ENCODE results near the gene QRICH1. TPM values are rescaled to one million over a fixed set of nuclear protein-coding genes. Genes with fewer than 3 reads are reported as not detected.

The QRICH1 gene
- total RNA-seq, 3 donors from 2014 or later, result 109 to 131 (median 114) TPM

DNA sequence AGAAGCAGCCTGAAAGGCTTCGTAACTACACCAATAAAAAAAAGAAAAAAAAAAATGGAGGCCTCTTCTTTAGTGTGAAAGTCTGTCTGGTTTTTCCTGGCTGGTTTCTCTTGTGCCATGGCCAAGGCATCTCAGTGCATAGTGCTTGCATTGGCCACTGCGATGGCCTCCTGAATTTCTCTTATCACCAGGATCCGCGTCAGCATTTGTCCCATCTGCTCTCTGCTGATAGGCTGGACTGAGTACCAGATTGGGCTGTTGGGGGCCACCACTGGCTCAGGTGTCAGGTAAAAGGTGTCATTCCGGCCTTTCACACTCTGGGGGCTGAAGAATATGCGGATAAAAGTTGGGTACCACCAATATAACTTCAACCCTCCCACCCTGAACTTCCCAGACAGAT lies 63.5 kb downstream of the QRICH1 start:
- DNase-seq (no peak), ATAC-seq (no peak)
- no peaks in the 10 kb centered on the region for H3K27me3 Mint-ChIP-seq (ENCODE audit: low read depth)
- H3K4me1 Mint-ChIP-seq (ENCODE audit: low read depth), result peaks cover 30% of the 10 kb centered on the region
- H3K4me3 Mint-ChIP-seq, result no peak overlapping the region
- no peaks in the 10 kb centered on the region for H3K9me3 Mint-ChIP-seq
- H3K36me3 Mint-ChIP-seq (ENCODE audit: insufficient read depth), result peaks cover 44% of the 10 kb centered on the region

DNA sequence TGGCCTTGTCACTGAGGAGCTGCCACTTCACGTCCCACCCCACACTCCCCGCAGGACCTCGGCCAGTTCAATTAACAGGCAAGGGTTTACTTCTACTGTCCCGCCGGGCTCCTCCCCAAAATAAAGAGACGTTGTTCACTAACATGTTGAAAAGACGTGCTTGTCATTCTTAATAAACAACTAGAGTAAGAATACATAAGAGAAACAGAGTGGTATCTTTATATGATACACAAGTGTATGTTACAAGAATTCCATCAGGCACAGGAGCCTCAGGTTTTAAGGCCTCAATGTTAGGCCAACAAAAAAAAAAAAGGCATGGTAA lies 64.3 kb downstream of the QRICH1 start:
- Mint-ChIP-seq H3K9me3 (no peaks in the 10 kb centered on the region), H3K36me3 (ENCODE audit: insufficient read depth) (peaks cover 47% of the 10 kb centered on the region), H3K27me3 (ENCODE audit: low read depth) (no peaks in the 10 kb centered on the region), H3K4me1 (ENCODE audit: low read depth) (peaks cover 31% of the 10 kb centered on the region), H3K4me3 (peak overlapping the region; percentile 95)
- no peak for DNase-seq
- no peak for ATAC-seq

DNA sequence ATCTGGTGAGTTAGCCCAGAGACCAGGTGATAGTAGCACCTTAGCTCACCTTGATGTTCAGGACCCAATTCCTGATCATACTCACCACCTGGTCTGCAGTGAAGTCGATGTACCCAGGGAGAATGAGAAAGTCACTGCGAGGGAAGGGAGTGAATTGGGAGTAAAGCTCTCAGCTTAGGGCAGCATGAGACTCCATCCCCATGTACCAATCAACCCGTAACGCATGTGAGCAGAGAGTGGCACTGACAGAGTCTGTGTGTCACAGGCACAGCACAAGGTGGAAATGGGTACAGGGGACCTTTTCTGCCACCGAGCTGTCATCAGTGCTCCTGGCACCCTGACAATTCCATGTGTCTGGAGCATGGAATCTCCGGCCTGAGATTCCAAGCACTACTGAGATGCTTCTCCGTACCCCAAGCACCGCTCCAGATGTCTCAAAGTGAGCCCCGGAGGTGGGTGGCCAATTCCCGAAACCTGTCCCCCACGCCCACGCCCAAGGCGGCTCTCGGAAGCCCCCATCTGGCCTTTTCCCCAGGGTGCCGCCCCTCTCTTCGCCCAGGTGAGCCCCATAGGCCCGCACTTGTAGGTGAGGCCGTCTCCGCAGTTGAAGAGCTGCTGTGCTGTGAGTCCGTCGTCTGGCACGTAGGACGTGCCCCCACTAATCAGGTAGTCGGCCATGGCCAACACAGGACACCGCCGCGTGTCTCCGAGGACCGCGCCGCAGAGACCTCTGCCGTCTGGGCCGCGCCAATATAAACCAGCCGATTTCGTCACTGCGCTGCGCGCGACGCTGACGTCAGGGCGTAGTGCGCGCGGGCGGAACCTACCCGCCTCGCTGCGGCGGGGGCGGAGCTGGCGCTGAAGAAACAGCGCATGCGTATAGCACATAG lies 65.0 kb downstream of the QRICH1 start, which contains the start of gene IMPDH2:
TSS of gene IMPDH2 (minus strand) at position 726 of the 890 bp plus-strand sequence. CDS start at position 678, 48 bp downstream.
- H3K9me3 Mint-ChIP-seq, result no peaks in the 10 kb centered on the region
- peak within 1 kb of the TSS; percentile 95 for H3K4me3 Mint-ChIP-seq
- ATAC-seq (peak; percentile 93 to 95), DNase-seq (peak; percentile 94)
- H3K4me1 Mint-ChIP-seq (ENCODE audit: low read depth), result peaks cover 33% of the 10 kb centered on the region
- H3K36me3 Mint-ChIP-seq (ENCODE audit: insufficient read depth), result peaks cover 53% of the 10 kb centered on the region
- H3K27me3 Mint-ChIP-seq (ENCODE audit: low read depth), result no peaks in the 10 kb centered on the region

DNA sequence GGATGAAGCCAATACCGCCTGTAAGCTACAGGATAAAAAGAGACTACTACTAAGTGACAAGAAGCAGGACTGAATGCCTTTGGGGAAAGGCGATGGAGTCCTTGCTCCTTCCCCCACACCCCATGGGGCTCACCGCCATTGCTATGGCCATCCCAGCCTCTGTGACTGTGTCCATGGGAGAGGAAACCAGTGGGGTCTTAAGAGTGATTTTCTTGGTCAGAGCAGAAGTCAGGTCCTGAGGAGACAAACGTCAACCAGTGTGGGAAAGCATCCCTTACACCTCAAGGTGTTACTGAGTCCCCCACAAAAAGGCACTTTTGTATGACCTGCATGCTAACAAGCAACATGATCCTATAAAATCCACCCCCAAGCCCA lies 65.6 kb downstream of the QRICH1 start:
- Mint-ChIP-seq H3K36me3 (ENCODE audit: insufficient read depth) (peaks cover 58% of the 10 kb centered on the region), H3K4me3 (peak overlapping the region; percentile 95), H3K4me1 (ENCODE audit: low read depth) (peaks cover 38% of the 10 kb centered on the region), H3K9me3 (no peaks in the 10 kb centered on the region), H3K27me3 (ENCODE audit: low read depth) (no peaks in the 10 kb centered on the region)
- no peak for DNase-seq
- ATAC-seq, result no peak

DNA sequence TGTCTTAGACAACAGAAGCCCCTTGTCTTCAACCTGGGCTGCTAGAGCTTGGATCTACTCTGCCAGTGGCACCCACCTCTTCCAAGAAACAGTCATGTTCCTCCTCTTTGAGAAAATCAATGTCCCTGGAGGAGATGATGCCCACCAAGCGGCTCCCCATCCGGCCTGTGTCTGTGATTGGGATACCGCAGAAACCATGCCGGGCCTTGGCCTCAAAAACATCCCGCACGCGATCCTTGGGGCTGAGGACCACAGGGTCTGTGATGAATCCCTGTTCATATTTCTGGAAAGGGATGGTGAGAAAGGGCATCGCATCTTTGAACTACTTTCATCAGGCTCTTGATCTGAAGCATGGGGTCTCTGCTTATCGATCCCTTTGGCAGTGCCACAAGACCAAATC lies 66.2 kb downstream of the QRICH1 start:
- Mint-ChIP-seq H3K9me3 (no peaks in the 10 kb centered on the region), H3K36me3 (ENCODE audit: insufficient read depth) (peaks cover 59% of the 10 kb centered on the region), H3K4me1 (ENCODE audit: low read depth) (peaks cover 44% of the 10 kb centered on the region), H3K27me3 (ENCODE audit: low read depth) (no peaks in the 10 kb centered on the region), H3K4me3 (peak overlapping the region; percentile 95)
- ATAC-seq (no peak), DNase-seq (no peak)

DNA sequence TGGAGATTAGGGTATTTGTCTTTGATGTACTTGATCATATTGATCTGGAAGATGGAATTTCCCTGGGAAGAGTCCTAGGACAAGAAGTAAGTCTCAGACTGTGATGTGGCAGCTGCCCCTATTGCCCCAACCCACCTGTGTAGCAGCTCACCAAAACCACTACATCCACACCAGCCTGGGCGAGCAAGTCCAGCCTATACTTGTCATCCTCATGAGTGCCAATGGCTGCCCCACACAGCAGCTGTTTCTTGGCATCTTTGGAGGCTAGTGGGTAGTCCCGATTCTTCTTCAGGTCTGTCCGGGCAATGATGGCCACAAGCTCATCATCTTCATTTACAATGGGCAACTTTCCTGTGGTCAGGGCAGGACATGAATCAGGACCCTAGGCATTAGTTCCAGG lies 67.3 kb downstream of the QRICH1 start:
- H3K9me3 Mint-ChIP-seq, result no peaks in the 10 kb centered on the region
- H3K36me3 Mint-ChIP-seq (ENCODE audit: insufficient read depth), result peaks cover 52% of the 10 kb centered on the region
- H3K4me1 Mint-ChIP-seq (ENCODE audit: low read depth), result peaks cover 44% of the 10 kb centered on the region
- no peak for DNase-seq
- ATAC-seq, result no peak
- H3K4me3 Mint-ChIP-seq, result no peak overlapping the region
- H3K27me3 Mint-ChIP-seq (ENCODE audit: low read depth), result no peaks in the 10 kb centered on the region

DNA sequence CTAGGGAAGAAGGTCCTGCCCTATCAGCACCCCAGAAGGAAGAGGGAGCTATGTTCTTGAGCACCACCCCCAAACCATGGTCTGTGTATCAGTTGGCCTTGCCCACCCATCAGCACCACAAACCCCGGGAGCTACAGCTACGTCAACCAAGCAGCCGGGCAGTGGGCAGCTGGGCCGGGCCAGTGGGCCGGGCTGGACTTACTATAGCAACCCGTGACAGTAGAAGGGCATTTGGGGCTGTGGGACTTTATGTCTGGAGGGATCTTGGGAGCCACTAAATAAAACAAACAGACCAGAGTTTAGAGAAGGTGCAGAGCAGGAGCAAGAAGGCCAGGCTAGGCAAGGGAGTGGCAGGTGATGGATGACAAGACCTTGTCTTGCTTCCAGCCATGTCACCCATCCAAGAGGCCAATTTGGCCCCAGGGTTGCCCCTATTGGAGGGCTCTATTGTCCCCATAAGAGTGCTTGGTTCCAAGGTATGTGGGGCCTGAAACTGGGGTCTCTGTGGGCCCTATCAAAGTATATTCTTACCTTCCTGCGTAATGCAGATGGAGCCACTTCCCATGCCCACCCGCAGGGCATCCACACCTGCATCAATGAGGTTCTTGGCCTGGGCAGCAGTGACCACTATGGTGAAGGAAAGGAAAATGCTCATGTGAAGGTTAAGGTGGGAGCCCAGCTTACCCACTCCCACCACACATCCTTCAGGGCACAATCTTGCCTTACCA lies 67.9 kb downstream of the QRICH1 start:
- Mint-ChIP-seq H3K9me3 (no peaks in the 10 kb centered on the region), H3K4me3 (peak overlapping the region; percentile 33), H3K36me3 (ENCODE audit: insufficient read depth) (peaks cover 48% of the 10 kb centered on the region), H3K27me3 (ENCODE audit: low read depth) (no peaks in the 10 kb centered on the region), H3K4me1 (ENCODE audit: low read depth) (peaks cover 46% of the 10 kb centered on the region)
- no peak for ATAC-seq
- no peak for DNase-seq

DNA sequence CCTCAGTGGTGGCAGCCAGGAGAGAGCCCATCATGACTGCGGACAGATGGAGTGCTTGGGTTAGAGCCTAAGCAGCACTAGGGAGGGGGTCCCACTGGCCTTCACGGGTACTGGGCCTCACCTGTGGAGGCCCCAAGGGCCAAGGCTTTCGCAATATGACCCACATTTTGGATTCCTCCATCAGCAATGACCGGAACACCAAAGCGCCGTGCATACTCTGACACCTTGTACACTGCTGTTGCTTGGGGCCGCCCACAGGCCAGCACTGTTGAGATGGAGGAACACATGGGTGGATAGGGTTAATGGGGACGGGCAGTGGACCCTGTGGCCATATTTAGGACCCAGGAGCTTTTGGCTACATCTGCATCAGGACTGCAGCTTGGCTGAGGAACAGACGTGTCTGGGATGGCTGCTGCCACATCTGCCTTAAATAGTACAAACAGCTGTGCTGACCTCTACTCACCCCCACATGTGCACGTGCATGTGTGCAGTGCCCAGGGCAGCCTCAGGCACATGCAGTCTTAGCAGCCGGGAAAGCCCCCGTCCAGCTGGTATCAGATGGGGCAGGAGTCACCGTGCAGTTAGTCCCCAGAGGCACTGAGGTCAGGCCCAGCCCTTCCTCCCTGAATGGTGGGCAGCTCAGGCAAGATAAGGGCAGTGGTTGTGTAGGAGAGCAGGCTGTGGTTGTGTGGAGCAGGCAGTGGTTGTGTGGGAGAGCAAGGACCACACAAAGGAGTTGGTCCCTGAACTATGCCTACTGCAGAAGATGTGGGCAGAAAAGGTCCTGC lies 68.7 kb downstream of the QRICH1 start:
- Mint-ChIP-seq H3K9me3 (no peaks in the 10 kb centered on the region), H3K4me3 (no peak overlapping the region), H3K36me3 (ENCODE audit: insufficient read depth) (peaks cover 48% of the 10 kb centered on the region), H3K27me3 (ENCODE audit: low read depth) (no peaks in the 10 kb centered on the region), H3K4me1 (ENCODE audit: low read depth) (peaks cover 48% of the 10 kb centered on the region)
- no peak for ATAC-seq
- DNase-seq, result no peak

DNA sequence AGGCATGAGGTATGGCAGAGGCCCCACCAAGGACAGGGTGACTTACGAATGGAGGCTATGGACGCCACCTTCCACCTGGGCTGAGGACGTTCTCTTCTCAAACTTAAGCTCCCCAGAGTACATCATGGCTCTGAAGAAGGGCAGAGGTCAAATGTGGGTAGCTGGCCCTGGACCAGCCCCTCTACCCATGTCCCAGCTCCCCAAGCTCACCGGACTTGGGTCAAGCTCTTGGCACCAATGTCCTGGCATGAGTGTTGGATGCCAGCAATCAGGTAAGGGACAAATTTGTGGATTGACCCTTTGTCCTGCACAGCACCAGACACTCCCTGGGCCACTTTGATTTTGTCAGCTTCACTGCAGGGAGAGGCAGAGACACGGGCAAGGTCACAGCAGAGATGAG lies 69.4 kb downstream of the QRICH1 start:
- Mint-ChIP-seq H3K9me3 (no peaks in the 10 kb centered on the region), H3K4me3 (no peak overlapping the region), H3K27me3 (ENCODE audit: low read depth) (no peaks in the 10 kb centered on the region), H3K36me3 (ENCODE audit: insufficient read depth) (peaks cover 47% of the 10 kb centered on the region), H3K4me1 (ENCODE audit: low read depth) (peaks cover 53% of the 10 kb centered on the region)
- DNase-seq (no peak), ATAC-seq (no peak)

DNA sequence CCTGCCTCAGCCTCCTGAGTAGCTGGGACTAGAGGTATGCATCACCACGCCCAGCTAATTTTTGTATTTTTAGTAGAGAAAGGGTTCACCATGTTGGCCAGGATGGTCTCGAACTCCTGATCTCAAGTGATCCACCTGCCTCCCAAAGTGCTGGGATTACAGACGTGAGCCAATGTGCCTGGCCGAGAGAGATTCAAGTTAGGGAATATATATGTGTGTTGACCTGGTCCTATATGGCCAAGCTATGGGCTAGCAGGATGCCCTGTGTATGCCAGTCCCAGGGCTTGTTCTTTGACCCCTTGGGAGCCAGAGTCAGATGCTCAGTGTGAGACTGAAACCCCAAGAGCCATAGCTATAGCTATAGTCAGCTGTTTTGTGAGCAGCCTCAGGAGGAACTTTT lies 70.1 kb downstream of the QRICH1 start:
- peaks cover 51% of the 10 kb centered on the region for H3K4me1 Mint-ChIP-seq (ENCODE audit: low read depth)
- no peaks in the 10 kb centered on the region for H3K27me3 Mint-ChIP-seq (ENCODE audit: low read depth)
- ATAC-seq (no peak), DNase-seq (no peak)
- peak overlapping the region; percentile 95 for H3K4me3 Mint-ChIP-seq
- H3K36me3 Mint-ChIP-seq (ENCODE audit: insufficient read depth), result peaks cover 43% of the 10 kb centered on the region
- H3K9me3 Mint-ChIP-seq, result no peaks in the 10 kb centered on the region

DNA sequence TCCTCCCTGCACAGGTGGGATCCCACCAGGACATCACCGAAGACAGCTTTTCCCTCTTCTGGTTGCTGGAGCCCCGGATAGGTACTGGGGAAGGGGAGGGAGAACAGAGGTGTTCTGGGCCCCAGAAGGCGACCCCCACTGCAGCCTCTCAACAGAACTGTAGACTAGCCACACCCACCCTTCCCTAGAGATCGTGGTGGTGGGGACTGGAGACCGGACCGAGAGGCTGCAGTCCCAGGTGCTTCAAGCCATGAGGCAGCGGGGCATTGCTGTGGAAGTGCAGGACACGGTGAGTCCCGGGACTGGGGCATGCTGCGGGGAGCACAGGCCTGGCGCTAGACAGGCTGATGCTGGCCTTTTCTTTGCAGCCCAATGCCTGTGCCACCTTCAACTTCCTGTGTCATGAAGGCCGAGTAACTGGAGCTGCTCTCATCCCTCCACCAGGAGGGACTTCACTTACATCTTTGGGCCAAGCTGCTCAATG lies 71.1 kb downstream of the QRICH1 start:
- ATAC-seq, result no peak
- no peak for DNase-seq
- Mint-ChIP-seq H3K36me3 (ENCODE audit: insufficient read depth) (peaks cover 37% of the 10 kb centered on the region), H3K4me1 (ENCODE audit: low read depth) (peaks cover 44% of the 10 kb centered on the region), H3K27me3 (ENCODE audit: low read depth) (no peaks in the 10 kb centered on the region), H3K4me3 (peak overlapping the region; percentile 95), H3K9me3 (no peaks in the 10 kb centered on the region)

DNA sequence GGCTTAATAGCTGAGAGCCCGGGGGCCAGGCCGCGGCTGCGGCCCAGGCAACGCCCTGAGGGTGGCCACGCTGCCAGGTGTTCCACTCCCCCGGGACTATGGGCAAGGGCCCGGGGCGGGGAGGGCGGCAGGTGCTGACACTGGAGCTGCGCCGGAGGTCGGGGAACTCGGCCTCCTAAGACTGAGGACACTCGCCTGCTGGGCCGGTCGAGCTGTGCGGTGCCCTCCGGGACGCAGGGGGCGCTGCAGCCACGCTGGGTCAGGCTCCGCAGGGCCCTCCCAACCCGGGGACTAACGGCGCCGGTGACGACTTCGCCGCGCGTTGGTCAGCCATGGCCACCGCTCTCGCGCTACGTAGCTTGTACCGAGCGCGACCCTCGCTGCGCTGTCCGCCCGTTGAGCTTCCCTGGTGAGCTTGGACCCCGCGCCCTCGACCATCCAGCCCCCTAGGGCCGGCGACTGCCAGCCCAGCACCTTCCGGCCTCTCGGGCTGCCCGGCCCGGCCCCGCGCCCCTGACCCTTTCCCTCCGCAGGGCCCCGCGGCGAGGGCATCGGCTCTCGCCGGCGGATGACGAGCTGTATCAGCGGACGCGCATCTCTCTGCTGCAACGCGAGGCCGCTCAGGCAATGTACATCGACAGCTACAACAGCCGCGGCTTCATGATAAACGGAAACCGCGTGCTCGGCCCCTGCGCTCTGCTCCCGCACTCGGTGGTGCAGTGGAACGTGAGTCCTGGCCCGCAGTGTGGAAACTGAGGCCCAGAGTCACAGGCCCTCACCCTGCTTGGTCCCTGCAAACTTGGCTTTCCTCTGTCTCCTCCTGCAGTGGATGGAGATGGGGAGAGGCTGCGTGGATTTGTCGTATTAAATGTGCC lies 71.8 kb downstream of the QRICH1 start, which contains the start of gene NDUFAF3:
TSS of gene NDUFAF3 (plus strand) at position 309 of the 875 bp plus-strand sequence. CDS start at position 333, 24 bp downstream.
- ATAC-seq, result peak; percentile 80 to 81
- no peaks in the 10 kb centered on the region for H3K9me3 Mint-ChIP-seq
- H3K27me3 Mint-ChIP-seq (ENCODE audit: low read depth), result no peaks in the 10 kb centered on the region
- H3K4me3 Mint-ChIP-seq, result peak within 1 kb of the TSS; percentile 95
- peaks cover 34% of the 10 kb centered on the region for H3K36me3 Mint-ChIP-seq (ENCODE audit: insufficient read depth)
- H3K4me1 Mint-ChIP-seq (ENCODE audit: low read depth), result peaks cover 43% of the 10 kb centered on the region
- DNase-seq, result peak; percentile 90

DNA sequence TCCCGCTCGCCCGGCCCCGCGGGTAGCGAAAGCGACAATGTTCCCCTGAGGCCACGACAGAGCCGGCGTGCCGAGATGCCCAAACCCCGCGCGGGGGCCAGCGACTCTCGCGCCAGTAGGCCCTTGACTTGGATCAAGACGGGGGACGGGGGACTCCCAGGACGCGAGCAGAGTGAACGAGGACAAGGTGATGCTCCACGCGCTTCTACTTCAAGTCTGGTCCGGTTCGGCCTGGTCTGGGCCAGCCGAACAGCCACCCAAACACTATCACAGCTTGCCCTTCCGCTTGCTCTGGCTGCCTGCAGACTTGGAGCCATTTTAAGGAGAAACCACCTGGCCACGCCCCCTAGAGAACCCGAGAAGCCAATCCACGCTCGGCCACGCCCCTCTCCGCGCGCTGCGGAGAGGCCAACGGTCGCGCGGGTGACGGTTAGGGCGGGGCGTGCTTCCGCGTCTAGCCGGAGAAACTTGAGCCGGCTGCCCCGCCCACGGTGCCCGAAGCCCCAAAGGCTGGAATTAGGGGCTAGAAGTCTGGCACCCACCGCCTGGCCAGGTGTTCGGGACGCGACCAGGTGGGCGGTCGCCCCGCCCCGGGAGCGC lies 72.6 kb downstream of the QRICH1 start:
- peaks cover 29% of the 10 kb centered on the region for H3K36me3 Mint-ChIP-seq (ENCODE audit: insufficient read depth)
- peaks cover 39% of the 10 kb centered on the region for H3K4me1 Mint-ChIP-seq (ENCODE audit: low read depth)
- H3K27me3 Mint-ChIP-seq (ENCODE audit: low read depth), result no peaks in the 10 kb centered on the region
- ATAC-seq, result peak; percentile 75
- H3K4me3 Mint-ChIP-seq, result peak overlapping the region; percentile 95
- DNase-seq, result peak; percentile 99
- H3K9me3 Mint-ChIP-seq, result no peaks in the 10 kb centered on the region

Data from activated T-cell treated with anti-CD3 and anti-CD28 coated beads, Interleukin-2, amount 50 U/mL, for 4 hours (primary cell).